HG03196 (cell line): ENCODE data around the gene CDKN2AIPNL.
A peak's percentile ranks its signal among the peaks of the same experiment; 100 is the strongest.
"Not testable (repeated sequence)": the region's sequence is repeated elsewhere in the genome, so short reads cannot be mapped to it uniquely, and the experiment has no call there.

Source experiments
- ATAC-seq: cut with Tn5 transposase; IDR thresholded peaks from one replicate; pipeline ENCODE4 v1.9.1; 2021; ENCODE audit not compliant: unreplicated experiment

Gene CDKN2AIPNL

DNA sequence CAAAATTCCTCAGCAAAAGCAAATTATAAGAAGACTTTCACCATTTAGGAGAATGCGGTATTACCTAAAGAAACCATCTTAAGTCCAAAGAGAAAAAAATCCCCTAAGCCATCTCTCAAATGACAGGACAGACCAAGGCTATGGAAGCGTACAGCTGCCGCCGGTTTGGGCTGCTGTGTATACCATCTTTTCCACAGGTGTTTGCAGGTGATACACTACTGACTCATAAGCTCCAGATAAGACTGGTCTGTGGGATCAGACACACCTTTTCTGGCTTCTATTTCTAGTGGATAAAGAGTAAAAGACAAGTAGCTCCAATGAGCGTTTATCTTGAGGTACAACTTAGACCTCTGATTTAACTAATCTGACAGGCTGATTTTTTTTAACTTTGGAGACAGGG is 7.7 kb downstream of the CDKN2AIPNL start:
- ATAC-seq, result no peak

DNA sequence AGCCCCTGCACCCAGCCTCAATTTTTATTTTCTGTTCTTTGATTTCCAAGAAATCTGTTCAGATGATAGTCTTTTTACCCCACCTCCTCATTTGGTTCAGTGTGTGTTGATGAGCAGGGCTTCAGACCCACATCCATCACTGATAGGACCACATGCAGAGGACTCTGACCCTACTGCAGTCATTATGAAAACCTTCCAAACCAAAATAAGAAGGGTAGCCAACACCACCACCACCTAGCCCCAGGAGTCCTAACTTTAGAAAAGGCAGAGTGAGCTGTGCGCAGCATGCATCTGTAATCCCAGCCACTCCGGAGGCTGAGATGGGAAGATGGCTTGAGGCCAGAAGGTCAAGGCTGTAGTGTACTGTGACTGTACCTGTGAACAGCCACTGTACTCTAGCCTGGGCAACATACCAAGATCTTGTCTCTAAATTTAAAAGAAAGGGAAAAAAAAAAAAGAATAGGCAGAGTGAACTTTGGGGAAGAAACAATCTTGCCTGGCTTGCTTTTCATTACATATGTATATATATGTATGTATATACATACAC is 13.0 kb downstream of the CDKN2AIPNL start:
- no peak for ATAC-seq

DNA sequence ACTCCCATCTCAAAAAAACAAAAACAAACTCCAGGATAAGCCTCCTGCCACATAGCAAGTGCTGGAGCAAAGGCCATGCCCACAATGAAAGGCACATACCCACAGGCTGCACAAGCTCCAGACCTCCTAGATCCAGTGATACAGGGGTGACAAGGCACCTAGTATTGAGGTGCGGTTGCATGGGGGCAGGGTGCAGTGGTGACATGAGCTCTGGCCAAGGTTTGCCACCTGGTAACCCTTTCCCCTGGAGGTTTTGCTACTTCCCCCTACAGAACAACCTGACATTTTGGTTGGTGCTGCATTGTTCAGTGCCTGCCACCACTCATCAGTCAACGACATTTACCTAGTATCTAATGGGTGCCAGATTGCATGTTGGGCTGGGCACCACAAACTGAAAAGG is 14.5 kb downstream of the CDKN2AIPNL start:
- no peak for ATAC-seq

DNA sequence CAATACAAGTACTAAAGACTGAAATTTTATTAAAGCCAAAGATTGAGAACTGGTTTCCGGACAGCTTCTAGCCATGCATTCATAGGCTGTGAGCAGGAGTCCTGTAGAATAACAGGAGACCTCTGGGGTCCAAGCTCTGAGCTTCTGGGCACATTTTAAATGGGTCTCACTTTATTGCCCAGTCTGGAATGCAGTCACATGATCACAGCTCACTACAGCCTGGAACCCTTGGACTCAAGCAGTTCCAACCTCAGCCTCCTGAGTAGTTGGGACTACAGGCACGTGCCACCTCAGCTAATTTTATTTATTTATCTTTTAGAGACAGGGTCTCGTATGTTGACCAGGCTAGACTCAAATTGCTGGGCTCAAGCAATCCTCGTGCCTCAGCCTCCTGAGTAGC is 15.4 kb downstream of the CDKN2AIPNL start:
- no peak for ATAC-seq

DNA sequence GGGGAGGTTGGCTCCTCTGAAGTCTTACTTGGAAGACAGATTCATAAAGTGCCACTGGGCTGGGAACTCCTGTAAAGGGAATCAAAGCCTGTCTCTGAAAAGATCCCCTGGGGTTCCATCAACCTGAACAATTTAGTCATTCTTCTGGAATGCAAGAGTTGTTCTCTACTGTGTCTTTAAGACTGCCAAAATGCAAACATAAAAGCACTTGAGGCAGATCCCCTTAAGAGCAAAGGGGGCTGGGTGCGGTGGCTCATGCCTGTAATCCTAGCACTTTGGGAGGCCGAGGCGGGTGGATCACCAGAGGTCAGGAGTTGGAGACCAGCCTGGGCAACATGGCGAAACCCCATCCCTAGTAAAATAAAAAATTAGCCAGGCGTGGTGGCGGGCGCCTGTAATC is 16.7 kb downstream of the CDKN2AIPNL start:
- ATAC-seq, result no peak

DNA sequence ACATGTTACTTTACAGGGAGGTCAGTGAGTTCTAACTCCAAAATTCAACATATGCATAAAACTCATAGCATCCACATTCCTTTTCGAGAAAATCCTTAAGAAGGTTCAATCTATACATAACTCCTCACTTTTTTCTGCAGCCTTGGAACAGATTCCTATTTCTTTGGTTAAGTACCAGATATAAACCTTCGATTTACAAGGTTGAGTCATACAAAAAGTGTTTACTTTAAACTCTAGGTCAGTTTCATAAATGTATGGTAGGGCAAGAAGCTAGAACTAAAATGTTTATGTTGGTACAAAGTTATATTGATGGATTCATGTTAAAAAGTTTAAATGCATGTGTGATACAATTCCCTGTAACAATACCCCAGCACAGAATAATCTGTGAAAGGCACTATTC is 19.4 kb downstream of the CDKN2AIPNL start:
- ATAC-seq, result no peak

DNA sequence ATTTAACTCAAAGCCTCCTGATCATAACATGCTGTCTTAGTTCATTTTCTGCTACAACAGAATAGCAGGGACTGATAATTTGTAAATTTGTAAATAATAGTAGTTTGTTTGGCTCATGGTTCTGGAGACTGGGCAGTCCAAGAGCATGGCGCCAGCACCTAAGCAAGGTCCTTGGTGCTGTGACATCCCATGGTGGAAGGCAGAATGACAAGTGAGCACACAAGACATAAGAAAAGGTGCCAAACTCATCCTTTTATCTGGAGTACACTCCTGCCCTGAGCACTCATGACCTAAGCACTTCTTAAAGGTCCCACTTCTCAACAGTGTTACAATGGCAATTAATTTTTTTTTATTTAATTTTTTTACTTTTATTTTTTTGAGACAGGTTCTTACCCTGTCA is 24.2 kb downstream of the CDKN2AIPNL start:
- no peak for ATAC-seq

DNA sequence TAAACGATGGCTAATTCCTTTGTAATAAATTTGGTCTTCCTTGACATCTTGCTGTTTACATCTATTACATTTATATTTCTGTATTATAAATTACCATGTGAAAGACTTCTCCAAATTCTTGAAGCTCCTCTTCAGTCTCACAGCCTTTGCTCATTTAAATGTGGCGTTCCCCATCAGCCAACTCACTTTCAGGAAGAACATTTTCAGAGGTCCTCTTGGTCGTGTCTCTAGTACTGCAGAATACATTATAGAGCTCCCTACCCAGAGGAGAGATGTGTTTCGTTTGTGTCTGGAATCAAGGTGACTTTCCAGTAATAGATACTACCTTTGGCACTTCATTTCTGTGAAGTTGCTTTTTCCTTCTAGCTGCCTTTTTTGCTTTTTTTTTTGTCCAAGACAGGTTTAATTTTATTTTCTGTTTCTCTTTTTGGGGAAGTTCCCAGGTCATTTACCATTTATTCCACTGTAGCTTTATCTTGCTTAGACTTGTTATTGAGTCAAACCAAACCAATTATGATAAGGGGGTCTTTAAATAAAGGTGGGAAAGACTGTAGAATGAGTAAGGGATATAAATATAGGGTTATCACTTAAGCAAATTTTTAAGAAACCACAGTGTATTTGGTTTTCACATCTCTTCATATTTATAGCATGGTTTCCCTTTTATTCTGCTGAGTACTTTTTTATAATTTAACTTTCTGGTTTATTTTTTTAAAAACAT is 27.5 kb downstream of the CDKN2AIPNL start:
- no peak for ATAC-seq

DNA sequence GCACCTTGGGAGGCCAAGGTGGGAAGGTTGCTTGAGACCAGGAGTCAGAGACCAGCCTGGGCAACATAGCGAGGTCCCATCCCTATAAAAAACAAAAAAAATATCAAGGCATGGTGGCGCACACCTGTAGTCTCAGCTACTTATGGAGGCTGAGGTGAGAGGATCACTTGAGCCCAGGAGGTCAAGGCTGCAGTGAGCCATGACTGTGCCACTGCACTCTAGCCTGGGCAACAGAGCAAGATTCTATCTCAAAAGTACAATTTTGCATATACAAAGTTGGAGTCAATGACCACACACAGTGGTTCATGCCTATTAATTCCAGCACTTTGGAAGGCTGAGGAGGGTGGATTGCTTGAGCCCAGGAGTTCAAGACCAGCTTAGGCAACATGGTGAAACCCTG is 29.5 kb downstream of the CDKN2AIPNL start:
- ATAC-seq, result not testable (repeated sequence)

DNA sequence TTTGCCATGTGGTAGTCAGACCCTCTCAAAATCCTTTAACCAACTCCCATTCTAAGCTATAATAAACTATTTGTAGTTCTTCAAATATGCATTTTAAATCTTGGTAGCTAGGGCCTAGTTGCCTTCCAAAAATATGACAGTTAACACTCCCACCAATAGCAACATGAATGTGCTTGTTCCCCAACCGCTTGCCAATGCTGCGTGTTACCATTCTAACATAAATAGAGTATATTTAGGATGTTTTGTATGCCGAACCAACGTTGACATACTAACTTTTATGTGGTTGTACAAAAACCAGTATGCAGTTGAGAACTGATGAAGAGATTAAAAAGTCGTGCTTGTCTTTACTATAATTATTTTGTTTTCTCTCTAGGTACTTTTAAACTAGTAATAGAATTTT is 31.3 kb downstream of the CDKN2AIPNL start:
- no peak for ATAC-seq

DNA sequence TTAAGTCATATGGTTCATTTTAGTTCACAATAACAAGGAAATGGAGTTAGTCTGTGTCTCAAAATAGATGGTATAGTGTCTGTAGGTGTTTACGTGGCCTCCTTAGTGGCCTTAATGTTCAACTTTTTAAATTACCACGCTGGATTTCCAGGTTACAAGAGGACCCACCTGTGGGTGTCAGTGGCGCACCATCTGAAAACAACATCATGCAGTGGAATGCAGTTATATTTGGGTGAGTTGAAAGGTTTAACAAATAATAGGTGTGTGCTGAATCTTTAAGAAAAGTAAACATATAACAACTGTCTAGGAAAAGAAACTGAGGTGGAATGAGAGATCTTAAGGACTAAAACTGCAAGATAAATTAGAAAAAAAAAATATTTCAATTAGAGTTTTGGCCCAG is 37.4 kb downstream of the CDKN2AIPNL start:
- no peak for ATAC-seq

DNA sequence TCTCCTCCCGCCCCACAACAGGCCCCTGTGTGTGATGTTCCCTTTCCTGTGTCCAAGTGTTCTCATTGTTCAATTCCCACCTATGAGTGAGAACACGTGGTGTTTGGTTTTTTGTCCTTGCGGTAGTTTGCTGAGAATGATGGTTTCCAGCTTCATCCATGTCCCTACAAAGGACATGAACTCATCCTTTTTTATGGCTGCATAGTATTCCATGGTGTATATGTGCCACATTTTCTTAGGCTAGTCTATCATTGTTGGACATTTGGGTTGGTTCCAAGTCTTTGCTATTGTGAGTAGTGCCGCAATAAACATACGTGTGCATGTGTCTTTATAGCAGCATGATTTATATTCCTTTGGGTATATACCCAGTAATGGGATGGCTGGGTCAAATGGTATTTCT is 38.0 kb downstream of the CDKN2AIPNL start:
- ATAC-seq, result not testable (repeated sequence)

DNA sequence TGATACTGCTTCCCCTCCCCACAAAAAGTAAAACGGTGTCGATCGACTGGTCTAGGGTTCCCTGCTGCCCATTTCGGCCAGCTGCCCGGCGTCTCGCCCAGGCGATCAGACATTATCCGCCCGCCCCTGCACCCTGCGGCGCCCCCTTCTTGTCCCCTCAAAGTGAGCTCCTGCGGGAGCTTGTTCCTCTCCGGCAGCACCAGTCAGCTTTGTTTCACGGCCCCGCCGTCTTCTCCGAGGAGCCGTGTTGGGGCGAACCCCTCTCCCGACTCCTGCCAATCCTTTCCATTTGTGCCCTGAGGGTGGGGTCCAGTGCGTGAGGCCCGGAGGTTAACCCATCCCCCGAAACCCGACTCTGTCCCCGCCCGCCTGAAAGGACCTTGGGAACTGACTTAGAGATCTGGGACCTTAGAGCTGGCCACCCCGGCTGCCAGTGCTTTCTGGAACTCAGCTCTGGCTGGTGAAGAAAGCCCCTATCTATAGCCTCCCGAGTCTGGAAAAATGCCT is 39.8 kb downstream of the CDKN2AIPNL start:
- no peak for ATAC-seq

DNA sequence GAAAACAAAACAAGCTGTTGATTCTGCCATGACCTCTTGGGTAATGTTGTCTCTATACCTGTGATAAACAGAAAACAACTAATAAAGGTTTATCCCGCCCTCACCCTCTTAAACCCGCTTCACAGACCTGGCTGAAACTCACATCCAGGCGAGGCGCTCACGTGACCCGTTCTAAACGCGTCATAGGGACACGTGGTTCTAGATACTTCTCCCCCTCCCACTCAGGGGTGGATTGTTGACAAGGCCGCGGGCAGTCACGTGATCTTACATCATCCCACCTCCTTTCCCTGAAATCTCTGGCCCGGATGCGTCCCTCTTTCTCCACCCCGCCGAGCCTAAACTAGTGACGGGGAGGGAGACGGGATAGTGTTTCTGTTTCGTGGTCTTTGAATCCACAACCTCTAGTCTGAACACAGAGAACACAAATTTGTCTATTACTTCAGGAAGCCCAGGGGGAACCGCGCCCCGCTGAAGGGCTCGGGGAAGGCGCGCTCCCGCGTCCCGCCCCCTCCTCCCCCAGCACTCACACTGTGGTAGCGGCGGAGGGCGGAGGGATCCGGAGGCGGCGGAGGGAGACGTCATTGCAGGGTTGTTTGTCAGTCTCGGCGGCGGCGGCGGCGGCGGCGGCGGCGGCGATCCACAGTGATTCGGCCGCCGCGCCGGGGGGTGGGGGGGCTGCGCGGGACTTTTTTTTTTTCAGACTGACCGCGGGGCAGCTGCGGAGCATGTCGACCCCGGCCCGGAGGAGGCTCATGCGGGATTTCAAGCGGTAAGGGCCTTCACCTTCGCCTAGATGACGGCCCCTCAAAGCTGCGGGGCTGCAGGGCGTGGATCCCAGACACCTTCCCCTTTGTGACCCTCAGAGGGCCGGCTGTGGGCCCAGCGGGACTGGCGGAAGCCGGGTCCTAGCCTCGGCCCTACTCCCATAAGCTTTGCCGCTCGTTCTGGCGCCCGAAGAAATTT is 40.5 kb downstream of the CDKN2AIPNL start, which contains the start of gene UBE2B:
UBE2B (plus strand) TSS at position 699 of the 963 bp plus-strand sequence; CDS start at position 726, 27 bp downstream.
- peak; percentile 67 for ATAC-seq

DNA sequence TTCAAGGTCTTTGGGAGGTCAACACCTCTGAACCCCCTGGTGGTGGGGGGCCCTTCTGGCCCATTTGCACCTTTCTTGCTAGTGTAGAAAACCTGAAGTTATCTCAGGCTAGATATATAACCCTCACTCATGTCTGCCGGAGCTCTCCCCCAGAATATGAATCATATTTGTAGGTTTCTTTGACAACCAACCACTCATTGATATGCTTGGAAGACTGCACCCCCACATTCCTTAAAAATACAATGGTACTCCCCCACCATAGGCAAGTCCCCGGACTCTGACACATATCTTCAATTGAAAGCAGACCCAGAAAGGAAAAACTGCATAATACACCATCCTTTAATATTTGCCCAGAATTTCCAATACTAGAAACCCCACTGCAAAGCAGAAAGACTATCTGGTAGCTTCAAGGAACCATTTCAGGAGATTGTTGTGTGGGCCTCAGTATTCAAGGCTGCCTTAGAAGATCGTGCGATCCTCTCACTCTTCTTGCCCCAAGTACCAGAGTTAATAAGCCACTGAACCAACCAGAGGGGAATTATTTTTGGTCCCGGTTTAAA is 41.3 kb downstream of the CDKN2AIPNL start:
- peak; percentile 13 for ATAC-seq

DNA sequence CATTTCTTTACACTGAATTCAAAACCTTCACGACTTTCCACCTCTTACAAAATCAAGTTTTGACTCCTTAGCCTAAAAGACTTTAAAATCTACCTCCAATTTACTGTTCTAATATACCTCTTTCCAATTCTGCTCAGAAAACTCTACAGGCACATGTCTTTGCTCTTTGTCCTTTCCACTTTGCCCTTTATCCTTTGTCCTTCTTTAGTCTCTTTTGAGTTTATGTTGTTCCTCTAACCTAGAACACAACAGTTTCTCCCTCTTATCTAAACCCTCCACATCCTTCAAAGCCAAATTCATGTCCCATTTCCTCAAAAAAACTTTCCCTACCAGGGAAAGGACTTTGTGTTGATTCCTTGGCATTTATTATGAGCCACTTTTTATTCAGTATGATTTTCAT is 46.1 kb downstream of the CDKN2AIPNL start:
- ATAC-seq, result no peak

DNA sequence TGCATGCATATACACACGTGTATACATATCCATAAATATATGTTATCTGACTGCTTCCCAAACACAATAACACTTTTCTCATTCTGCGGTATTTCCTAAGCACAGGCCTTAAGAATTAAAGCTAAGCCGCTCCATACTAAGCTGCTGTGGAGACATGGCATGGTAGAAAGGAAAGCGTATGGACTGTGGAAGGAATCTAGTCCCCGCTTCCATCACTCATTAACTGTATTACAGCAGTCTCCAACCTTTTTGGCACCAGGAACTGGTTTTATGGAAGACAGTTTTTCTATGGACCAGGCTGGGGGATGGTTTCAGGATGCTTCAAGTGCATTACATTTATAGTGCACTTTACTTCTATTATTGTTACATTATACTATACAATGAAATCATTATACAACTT is 56.0 kb downstream of the CDKN2AIPNL start:
- ATAC-seq, result no peak
